LNCaP clone FGC (cell line): ENCODE measurements around the gene NQO2.
"Not testable (repeated sequence)": the region's sequence is repeated elsewhere in the genome, so short reads cannot be mapped to it uniquely, and the experiment has no call there.

Experiments
- DNase-seq: peaks from one replicate; pipeline ENCODE4 v3.0.0-alpha.2; 2011; ENCODE audit warnings: low read depth
- H3K4me3 ChIP-seq: 2 replicates; pipeline ENCODE4 v1.5.1; 2011; ENCODE audit warnings: mild to moderate bottlenecking, low read depth, low read length, control low read depth
- TF ChIP-seq, protein P1 (sequence below): IDR thresholded peaks from 2 replicates; pipeline ENCODE4 v1.5.1; 2012; ENCODE audit warnings: mild to moderate bottlenecking; ENCODE audit not compliant: control insufficient read depth, insufficient read depth; ENCODE audit errors: extremely low read depth

Gene NQO2

DNA sequence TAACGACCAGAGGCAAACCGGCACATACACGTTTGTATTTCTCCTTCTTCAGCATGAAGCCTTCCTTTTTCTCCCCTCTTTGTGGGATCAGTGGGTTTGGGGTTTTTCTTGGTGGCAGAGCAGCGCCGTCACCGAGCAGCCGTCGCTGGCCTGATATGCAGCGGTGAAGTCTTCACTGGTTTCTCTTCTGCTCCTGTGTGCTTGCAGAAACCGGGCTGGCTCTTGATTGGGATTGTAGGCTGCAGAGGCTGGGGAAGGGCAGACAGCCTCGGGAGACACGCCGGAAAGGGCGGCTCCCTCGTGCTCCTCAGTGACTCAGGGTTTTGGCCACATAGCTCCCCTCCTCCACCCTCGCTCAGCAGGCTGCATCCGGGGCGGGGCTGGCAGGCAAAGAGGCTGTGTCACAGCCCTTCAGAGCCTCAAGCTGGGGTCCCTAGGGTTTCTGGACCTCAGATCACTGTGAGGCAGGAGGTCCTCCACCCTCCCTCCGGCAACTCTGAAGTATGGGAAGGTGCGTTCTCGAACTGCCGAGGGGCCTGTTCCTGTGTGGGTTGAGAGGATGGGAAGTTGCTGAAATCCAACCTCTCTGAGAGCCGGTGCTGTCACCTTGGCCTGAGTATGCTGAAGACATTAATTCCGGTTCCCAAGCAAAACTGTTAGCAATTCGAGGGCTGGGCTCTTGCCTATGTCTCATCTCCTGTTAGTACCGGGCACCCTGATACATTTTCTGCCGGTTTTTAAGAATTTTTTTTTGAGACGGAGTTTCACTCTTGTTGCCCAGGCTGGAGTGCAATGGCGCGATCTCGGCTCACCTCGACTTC lies 24.2 kb downstream of the NQO2 start:
- DNase-seq: no peak

DNA sequence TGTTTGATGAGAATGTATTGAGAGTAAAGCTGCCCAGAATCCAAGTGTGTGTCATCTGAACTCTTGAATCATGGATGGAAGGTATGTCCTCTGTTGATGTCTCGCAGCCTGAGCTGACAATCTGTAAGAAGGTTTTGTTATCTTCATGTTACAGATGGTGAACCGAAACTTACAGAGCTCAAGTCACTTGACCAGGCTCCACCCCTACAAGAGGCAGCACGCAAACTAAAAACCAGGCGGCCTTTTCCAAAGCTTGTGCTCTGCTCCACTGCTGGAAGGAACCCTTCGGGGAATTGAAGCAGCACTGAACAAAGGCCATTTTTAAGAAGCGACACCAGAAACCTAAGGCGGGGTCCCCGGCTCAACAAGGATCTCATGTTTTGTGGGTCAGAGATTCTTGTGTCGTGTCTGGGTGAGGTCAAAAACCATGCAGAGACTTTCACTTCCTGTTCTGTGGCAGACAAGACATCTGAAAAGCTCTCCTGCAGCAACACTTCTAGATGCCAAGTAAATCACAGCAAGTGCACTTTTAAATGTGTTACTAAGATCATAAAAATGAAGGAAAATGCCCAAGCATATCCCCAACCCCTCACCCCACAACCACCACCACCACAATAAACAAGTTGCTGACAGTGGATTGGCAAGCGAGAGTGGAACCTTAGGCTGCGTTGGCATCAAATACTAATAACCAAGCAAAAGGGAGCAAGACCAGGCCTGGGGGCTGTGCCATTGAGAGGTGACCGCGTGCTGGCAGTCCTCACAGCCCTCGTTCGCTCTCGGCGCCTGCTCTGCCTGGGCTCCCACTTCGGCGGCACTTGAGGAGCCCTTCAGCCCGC lies 27.3 kb downstream of the NQO2 start:
- DNase-seq: no peak
- H3K4me3 ChIP-seq: no peak overlapping the region
- TF ChIP-seq, protein P1, sequence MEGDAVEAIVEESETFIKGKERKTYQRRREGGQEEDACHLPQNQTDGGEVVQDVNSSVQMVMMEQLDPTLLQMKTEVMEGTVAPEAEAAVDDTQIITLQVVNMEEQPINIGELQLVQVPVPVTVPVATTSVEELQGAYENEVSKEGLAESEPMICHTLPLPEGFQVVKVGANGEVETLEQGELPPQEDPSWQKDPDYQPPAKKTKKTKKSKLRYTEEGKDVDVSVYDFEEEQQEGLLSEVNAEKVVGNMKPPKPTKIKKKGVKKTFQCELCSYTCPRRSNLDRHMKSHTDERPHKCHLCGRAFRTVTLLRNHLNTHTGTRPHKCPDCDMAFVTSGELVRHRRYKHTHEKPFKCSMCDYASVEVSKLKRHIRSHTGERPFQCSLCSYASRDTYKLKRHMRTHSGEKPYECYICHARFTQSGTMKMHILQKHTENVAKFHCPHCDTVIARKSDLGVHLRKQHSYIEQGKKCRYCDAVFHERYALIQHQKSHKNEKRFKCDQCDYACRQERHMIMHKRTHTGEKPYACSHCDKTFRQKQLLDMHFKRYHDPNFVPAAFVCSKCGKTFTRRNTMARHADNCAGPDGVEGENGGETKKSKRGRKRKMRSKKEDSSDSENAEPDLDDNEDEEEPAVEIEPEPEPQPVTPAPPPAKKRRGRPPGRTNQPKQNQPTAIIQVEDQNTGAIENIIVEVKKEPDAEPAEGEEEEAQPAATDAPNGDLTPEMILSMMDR: no peak

More for the DNA sequence above, 24.2 kb downstream of the NQO2 start:
- H3K4me3 ChIP-seq: no peak overlapping the region
- TF ChIP-seq, protein P1: no peak

DNA sequence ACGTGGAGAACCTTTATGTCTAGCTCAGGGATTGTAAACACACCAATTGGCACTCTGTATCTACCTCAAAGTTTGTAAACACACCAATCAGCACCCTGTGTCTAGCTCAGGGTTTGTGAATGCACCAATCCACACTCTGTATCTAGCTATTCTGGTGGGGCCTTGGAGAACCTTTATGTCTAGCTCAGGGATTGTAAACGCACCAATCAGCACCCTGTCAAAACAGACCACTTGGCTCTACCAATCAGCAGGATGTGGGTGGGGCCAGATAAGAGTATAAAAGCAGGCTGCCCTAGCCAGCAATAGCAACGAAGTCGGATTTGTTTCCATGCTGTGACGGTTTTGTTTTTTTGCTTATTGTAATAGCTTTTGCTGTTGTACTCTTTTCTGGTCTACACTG lies 28.5 kb downstream of the NQO2 start:
- not testable (repeated sequence) for H3K4me3 ChIP-seq, DNase-seq

DNA sequence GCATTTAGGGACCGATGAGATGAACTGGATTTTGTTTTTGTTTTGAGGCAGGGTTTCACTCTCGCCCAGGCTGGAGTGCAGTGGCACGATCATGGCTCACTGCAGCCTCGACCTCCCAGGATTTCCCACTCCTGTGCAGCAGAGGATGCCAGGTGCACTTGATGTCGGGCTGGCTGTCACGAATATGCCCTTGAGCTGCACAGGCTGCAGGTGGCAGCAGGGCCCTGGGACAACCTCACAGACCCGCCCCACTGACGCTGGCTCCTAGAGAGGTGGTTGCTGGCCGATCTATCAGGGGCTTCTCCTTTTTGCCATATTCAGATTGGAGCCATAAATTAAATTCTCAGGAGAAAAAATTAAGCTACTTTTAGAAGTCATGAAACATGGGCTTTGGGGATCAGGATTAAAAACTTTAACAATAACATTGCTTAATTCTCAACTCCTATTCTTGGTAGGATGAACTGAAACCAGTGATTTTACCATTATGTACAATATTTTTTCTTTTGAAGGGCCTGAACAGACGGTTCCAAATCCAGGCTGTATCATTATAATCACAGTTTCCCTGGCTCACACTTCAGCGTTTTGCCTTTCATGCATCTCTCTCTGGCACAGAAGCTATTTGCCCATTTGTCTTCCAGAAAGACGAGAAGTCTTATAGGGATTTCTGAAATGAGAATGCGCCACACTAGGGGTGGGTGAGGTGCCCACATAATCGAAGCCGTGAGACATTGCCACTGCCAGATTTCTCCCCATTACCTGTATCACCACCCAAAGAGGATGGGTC lies 32.4 kb downstream of the NQO2 start:
- DNase-seq: no peak
- TF ChIP-seq, protein P1: 0 out of 2 replicates have a peak, but pooled peaks have one; percentile 22
- H3K4me3 ChIP-seq: no peak overlapping the region

DNA sequence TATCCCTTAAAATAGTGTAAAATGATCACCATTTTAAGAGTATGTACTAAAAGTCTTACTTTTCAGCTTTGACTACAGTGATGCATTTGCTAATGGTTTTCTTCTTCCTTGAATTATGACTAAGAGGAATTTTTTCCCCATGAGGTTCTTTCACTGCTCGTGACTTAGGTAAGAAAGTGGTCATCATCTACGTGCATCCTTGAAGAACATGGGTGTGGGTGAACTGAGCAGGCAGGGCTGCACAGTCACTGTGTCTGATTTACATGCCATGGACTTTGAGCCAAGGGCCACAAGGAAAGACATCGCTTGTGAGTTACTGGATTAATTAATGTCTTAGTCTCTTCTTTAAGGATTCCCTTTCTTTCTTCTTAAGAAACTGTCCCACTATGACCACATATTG lies 33.3 kb downstream of the NQO2 start:
- no peak for DNase-seq
- no peak overlapping the region for H3K4me3 ChIP-seq
- TF ChIP-seq, protein P1: no peak

DNA sequence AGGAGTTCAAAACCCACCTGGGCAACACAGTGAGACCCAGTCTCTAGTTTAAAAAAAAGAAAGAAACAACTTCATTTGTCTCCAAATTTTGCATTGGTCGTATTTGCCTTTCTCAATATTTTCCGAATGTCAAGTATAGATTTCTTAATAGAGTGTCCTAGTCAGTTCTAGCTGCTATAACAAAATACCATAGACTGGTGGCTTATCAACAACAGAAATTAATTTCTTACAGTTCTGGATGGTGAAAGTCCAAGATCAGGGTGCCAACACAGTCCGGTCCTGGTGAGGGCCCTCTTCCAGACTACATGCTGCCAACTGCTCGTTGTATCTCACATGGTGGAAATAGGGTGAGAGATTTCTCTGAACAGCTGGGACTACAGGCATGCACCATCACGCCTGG lies 34.0 kb downstream of the NQO2 start:
- DNase-seq: no peak
- TF ChIP-seq, protein P1: no peak
- no peak overlapping the region for H3K4me3 ChIP-seq

DNA sequence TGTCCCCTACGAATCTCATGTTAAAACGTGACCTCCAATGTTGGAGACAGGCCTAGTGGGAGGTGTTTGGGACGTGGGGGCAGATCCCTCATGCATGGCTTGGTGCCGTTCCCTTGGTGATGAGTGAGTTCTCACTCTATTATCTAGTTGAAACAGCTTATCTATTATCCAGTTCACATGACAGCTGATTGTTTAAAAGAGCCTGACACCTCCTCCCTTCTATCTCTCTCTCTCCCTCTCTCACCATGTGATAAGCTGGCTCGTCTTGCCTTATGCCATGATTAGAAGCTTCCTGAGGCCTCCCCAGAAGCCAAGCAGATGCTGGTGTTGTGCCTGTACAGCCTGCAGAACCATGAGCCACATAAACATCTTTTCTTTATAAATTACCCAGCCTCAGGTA lies 35.7 kb downstream of the NQO2 start:
- TF ChIP-seq, protein P1: no peak
- DNase-seq: no peak
- H3K4me3 ChIP-seq: no peak overlapping the region
